Measurements from ENCODE around the gene SLC13A2. TPM values are rescaled to one million over a fixed set of nuclear protein-coding genes. Genes with fewer than 3 reads are reported as not detected.

The SLC13A2 gene
- total RNA-seq, 1 donor from 2014 or later, result not detected

GRCh38 chr17:28529013-28529400, 55.6 kb downstream of the SLC13A2 start:
- Mint-ChIP-seq H3K4me1 (peaks cover 20% of the 10 kb centered on the region), H3K27ac (no peak overlapping the region), H3K4me3 (no peak overlapping the region), H3K9me3 (no peaks in the 10 kb centered on the region), H3K27me3 (ENCODE audit: low read depth) (no peaks in the 10 kb centered on the region), H3K36me3 (no peaks in the 10 kb centered on the region)
- TF ChIP-seq CTCF (IDR thresholded peaks at IDR 0.05; ENCODE audit: unreplicated experiment), result no peak
- DNase-seq (ENCODE audit: low spot score in 2 of 2, unreplicated experiment in 2 of 2), result no peak

GRCh38 chr17:28530250-28530649, 56.8 kb downstream of the SLC13A2 start:
- Mint-ChIP-seq H3K4me1 (peaks cover 12% of the 10 kb centered on the region), H3K27ac (no peak overlapping the region), H3K36me3 (no peaks in the 10 kb centered on the region)

GRCh38 chr17:28530926-28531325, 57.5 kb downstream of the SLC13A2 start:
- Mint-ChIP-seq H3K27me3 (ENCODE audit: low read depth) (no peaks in the 10 kb centered on the region), H3K9me3 (no peaks in the 10 kb centered on the region), H3K4me1 (peaks cover 6% of the 10 kb centered on the region), H3K4me3 (no peak overlapping the region), H3K27ac (no peak overlapping the region), H3K36me3 (no peaks in the 10 kb centered on the region)
- no peak for DNase-seq (ENCODE audit: low spot score in 2 of 2, unreplicated experiment in 2 of 2)
- no peak for TF ChIP-seq CTCF (IDR thresholded peaks at IDR 0.05; ENCODE audit: unreplicated experiment)

More at GRCh38 chr17:28530250-28530649, 56.8 kb downstream of the SLC13A2 start:
- no peak for TF ChIP-seq CTCF (IDR thresholded peaks at IDR 0.05; ENCODE audit: unreplicated experiment)
- Mint-ChIP-seq H3K9me3 (no peaks in the 10 kb centered on the region), H3K4me3 (no peak overlapping the region), H3K27me3 (ENCODE audit: low read depth) (no peaks in the 10 kb centered on the region)
- no peak for DNase-seq (ENCODE audit: low spot score in 2 of 2, unreplicated experiment in 2 of 2)

- Mint-ChIP-seq H3K4me1 (peaks cover 1% of the 10 kb centered on the region), H3K4me3 (no peak overlapping the region), H3K9me3 (no peaks in the 10 kb centered on the region), H3K36me3 (no peaks in the 10 kb centered on the region), H3K27ac (no peak overlapping the region), H3K27me3 (ENCODE audit: low read depth) (no peaks in the 10 kb centered on the region)
- DNase-seq (ENCODE audit: low spot score in 2 of 2, unreplicated experiment in 2 of 2), result no peak
- TF ChIP-seq CTCF (IDR thresholded peaks at IDR 0.05; ENCODE audit: unreplicated experiment), result no peak
Measured at GRCh38 chr17:28532050-28532960, 58.9 kb downstream of the SLC13A2 start.

GRCh38 chr17:28533091-28533807, 59.8 kb downstream of the SLC13A2 start:
- no peak for DNase-seq (ENCODE audit: low spot score in 2 of 2, unreplicated experiment in 2 of 2)
- H3K27me3 Mint-ChIP-seq (ENCODE audit: low read depth), result peaks cover 2% of the 10 kb centered on the region

More at GRCh38 chr17:28533091-28533807, 59.8 kb downstream of the SLC13A2 start:
- no peaks in the 10 kb centered on the region for H3K4me1 Mint-ChIP-seq
- H3K4me3 Mint-ChIP-seq, result no peak overlapping the region
- TF ChIP-seq CTCF (IDR thresholded peaks at IDR 0.05; ENCODE audit: unreplicated experiment), result no peak
- no peaks in the 10 kb centered on the region for H3K9me3 Mint-ChIP-seq
- H3K36me3 Mint-ChIP-seq, result no peaks in the 10 kb centered on the region
- no peak overlapping the region for H3K27ac Mint-ChIP-seq

Measured in mesothelial cell of epicardium (in vitro differentiated cells).